Activated naive CD4-positive, alpha-beta T cell treated with anti-CD3 and anti-CD28 coated beads, Interleukin-2, amount 10 ng/mL, durations not matched to agents 7 days and 5 days (primary cell): ENCODE results near the gene INVS.

Source experiments
- CTCF ChIA-PET: fragments of 350-600 bp; sonication (Branson Sonifier 250); formaldehyde crosslinking; loops from one replicate; lab custom pipeline; 2021; ENCODE audit warnings: antibody characterized with exemption; lab: Charles Lee
- DNase-seq: peaks from one replicate; pipeline ENCODE4 v3.0.0-alpha.2; 2020
- H3K27ac Mint-ChIP-seq: one replicate; pipeline ENCODE4 v1.8.0; 2021; ENCODE audit warnings: mild to moderate bottlenecking, moderate library complexity, mixed read lengths
- H3K27me3 Mint-ChIP-seq: one replicate; pipeline ENCODE4 v1.8.0; 2021; ENCODE audit warnings: mild to moderate bottlenecking, mixed read lengths
- H3K36me3 Mint-ChIP-seq: one replicate; pipeline ENCODE4 v1.8.0; 2021; ENCODE audit warnings: mixed read lengths
- H3K4me1 Mint-ChIP-seq: one replicate; pipeline ENCODE4 v1.8.0; 2021; ENCODE audit warnings: mixed read lengths
- H3K4me3 Mint-ChIP-seq: one replicate; pipeline ENCODE4 v1.8.0; 2021; ENCODE audit warnings: mild to moderate bottlenecking, moderate library complexity, mixed read lengths
- H3K9me3 Mint-ChIP-seq: one replicate; pipeline ENCODE4 v1.8.0; 2021; ENCODE audit warnings: mixed read lengths

INVS gene

DNA sequence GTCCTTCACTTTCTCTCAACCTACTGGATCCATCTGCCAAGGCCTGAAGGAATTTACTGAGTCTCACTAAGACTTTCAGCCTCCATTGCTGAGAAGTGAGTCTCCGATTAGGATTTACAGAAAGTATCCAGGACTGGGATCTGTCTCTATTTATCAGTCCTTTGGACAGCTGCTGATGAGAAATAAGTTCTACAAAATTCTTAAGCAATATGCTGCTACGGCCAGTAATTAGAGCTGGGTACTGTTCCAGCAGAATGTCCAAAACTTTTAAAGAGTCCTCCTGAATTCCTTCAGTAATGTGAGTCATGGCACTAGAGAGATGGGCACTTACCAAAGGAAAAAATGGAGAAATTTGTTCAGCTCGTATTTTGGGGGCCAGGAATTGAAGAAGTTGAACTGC is 247.8 kb downstream of the INVS start:
- Mint-ChIP-seq H3K4me3 (no peak overlapping the region), H3K36me3 (peaks cover 24% of the 10 kb centered on the region), H3K27ac (no peak overlapping the region), H3K9me3 (no peaks in the 10 kb centered on the region), H3K27me3 (no peaks in the 10 kb centered on the region), H3K4me1 (peaks cover 29% of the 10 kb centered on the region)
- CTCF ChIA-PET, result interaction anchor here (0.5 to 1.4 kb wide), 3 partner anchors 22 to 701 kb away, joined by 3 to 4 read pairs (median 3); no protein-coding TSS in a partner anchor
- no peak for DNase-seq

DNA sequence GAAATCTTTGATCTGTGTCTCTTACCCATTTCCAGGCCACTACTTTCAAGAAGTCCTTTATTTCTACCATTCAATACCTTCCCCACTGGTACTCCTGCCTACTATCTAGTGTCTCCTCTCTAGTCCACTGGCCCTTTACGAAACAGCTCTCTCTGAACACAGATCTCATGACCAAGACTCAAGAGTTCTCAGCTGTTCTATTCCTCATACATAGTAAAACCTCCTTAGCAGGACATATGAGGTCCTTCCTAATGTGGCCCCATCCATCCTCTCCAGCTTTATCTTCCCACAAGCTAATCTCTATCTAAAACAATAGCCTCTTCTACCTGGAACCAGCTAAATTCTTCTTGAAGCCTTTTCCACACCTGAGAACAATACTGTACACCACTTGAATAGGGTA is 251.1 kb downstream of the INVS start:
- peaks cover 47% of the 10 kb centered on the region for H3K4me1 Mint-ChIP-seq
- peaks cover 7% of the 10 kb centered on the region for H3K9me3 Mint-ChIP-seq
- no peaks in the 10 kb centered on the region for H3K27me3 Mint-ChIP-seq
- DNase-seq, result no peak
- H3K27ac Mint-ChIP-seq, result no peak overlapping the region
- peaks cover 17% of the 10 kb centered on the region for H3K36me3 Mint-ChIP-seq
- no peak overlapping the region for H3K4me3 Mint-ChIP-seq
- CTCF ChIA-PET, result interaction anchor here (0.6 to 1.7 kb wide), 4 partner anchors 23 to 252 kb away, joined by 3 to 5 read pairs (median 4); no protein-coding TSS in a partner anchor
